Activated CD4-positive, alpha-beta memory T cell treated with anti-CD3 and anti-CD28 coated beads, Interleukin-2, amount 10 ng/mL, durations not matched to agents 7 days and 5 days (primary cell): ENCODE data around the gene DDN. TPM values are rescaled to one million over a fixed set of nuclear protein-coding genes. Genes with fewer than 3 reads are reported as not detected.

Experiments used
- CTCF ChIA-PET: fragments of 350-600 bp; sonication (Branson Sonifier 250); formaldehyde crosslinking; loops from one replicate; lab custom pipeline; 2021; ENCODE audit warnings: antibody characterized with exemption, inconsistent platforms; lab: Charles Lee
- POLR2A ChIA-PET: fragments of 350-600 bp; sonication (Branson Sonifier 250); formaldehyde crosslinking; loops from one replicate; lab custom pipeline; 2021; ENCODE audit warnings: antibody characterized with exemption; lab: Charles Lee
- DNase-seq: peaks from one replicate; pipeline ENCODE4 v3.0.0-alpha.2; 2020
- H3K27ac Mint-ChIP-seq: one replicate; pipeline ENCODE4 v1.8.0; 2021; ENCODE audit warnings: mild to moderate bottlenecking, mixed read lengths
- H3K27me3 Mint-ChIP-seq: one replicate; pipeline ENCODE4 v1.8.0; 2021; ENCODE audit warnings: mixed read lengths
- H3K36me3 Mint-ChIP-seq: one replicate; pipeline ENCODE4 v1.8.0; 2021; ENCODE audit warnings: low read depth, mixed read lengths
- H3K4me1 Mint-ChIP-seq: one replicate; pipeline ENCODE4 v1.8.0; 2021; ENCODE audit warnings: mixed read lengths
- H3K4me3 Mint-ChIP-seq: one replicate; pipeline ENCODE4 v1.8.0; 2021; ENCODE audit warnings: mild to moderate bottlenecking, mixed read lengths
- H3K9me3 Mint-ChIP-seq: one replicate; pipeline ENCODE4 v1.8.0; 2021; ENCODE audit warnings: mixed read lengths
- total RNA-seq, 2 experiments: library from RNA; stranded (reverse); gene quantifications; one replicate each; pipeline ENCODE4 v1.2.3, GENCODE V29; 2021

The DDN gene
- total RNA-seq, 2 experiments from 2014 or later, result 0.23 TPM

DNA sequence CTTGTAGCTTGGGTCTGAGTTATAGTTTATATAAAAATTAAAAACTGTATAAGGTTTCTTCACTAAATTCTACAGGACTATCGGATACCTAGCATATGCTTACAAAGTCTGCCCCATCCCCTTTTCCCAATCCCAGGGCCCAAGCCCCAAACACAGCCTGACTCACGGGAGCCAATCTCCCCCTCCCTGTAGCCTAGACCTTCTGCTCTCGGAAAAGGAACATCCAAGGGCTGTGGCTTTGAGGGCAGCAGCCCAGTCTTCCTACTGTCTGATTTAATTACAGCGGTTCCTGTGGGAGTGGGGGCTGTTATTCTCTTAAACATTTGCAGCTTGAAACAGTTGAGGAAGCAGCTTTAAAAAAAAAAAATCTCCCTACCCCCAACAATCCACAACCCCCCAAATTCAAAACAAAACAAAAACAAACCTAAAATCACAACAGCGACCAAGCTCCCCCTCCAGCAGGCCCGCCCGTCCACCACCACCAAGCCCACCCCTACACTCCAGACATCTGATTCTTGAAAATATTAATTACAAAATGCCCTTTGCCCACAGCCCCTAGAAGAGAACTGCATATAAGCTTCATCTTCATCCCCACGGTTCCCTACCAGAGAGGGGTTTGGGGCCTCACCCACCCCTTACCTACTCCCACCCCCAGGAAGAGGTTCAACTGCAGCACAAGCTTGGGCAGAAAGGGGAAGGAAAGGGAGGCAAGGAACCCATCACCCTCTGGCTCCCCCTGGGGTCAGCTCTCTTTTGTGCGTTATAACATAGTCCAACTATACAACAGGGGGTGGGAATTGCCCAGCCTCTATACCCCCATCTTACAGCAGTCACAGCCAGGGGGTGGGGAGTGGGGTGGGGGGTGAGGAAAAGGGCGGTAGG, 20.5 kb upstream of the DDN start:
- CTCF ChIA-PET, result interaction anchor here (0.6 to 5.2 kb wide), 22 partner anchors 10 to 167 kb away, joined by 3 to 63 read pairs (median 4); partner anchors contain the start of genes ARF3, DDN, DDX23 and RHEBL1
- Mint-ChIP-seq H3K4me3 (peak overlapping the region; percentile 90), H3K4me1 (peaks cover 43% of the 10 kb centered on the region), H3K27ac (peak overlapping the region; percentile 98), H3K36me3 (peaks cover 58% of the 10 kb centered on the region), H3K27me3 (no peaks in the 10 kb centered on the region), H3K9me3 (no peaks in the 10 kb centered on the region)
- POLR2A ChIA-PET, result interaction anchor here (0.8 to 3.1 kb wide), 16 partner anchors 11 to 169 kb away, joined by 3 to 24 read pairs (median 5); partner anchors contain the start of genes ARF3, DDX23, RHEBL1 and TUBA1A
- DNase-seq, result peak; percentile 54

DNA sequence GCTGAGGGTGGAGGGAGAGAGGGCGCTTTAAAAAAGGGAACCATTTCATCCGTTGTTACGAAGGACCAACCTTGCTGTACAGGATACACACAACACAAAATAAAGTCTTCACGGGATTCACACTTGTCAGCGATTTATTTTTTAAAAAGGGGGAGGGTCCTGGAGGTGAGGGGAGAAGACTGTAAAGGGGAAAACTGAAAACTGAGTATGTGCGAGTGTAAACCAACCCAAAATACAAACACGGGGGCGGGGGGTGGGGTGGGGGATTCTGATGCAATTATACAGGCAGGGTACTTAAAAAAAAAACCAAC, 19.9 kb upstream of the DDN start:
- peak overlapping the region; percentile 98 for H3K27ac Mint-ChIP-seq
- ChIA-PET CTCF (interaction anchor here (0.9 to 5.2 kb wide), 16 partner anchors 10 to 166 kb away, joined by 3 to 63 read pairs (median 6); partner anchors contain the start of genes ARF3, DDN, DDX23 and RHEBL1), POLR2A (interaction anchor here (1.2 to 3.1 kb wide), 13 partner anchors 12 to 169 kb away, joined by 3 to 24 read pairs (median 6); partner anchors contain the start of genes ARF3, DDX23, RHEBL1 and TUBA1A)
- DNase-seq, result no peak
- no peaks in the 10 kb centered on the region for H3K27me3 Mint-ChIP-seq
- peaks cover 46% of the 10 kb centered on the region for H3K4me1 Mint-ChIP-seq
- peak overlapping the region; percentile 90 for H3K4me3 Mint-ChIP-seq
- H3K9me3 Mint-ChIP-seq, result no peaks in the 10 kb centered on the region
- H3K36me3 Mint-ChIP-seq, result peaks cover 52% of the 10 kb centered on the region

DNA sequence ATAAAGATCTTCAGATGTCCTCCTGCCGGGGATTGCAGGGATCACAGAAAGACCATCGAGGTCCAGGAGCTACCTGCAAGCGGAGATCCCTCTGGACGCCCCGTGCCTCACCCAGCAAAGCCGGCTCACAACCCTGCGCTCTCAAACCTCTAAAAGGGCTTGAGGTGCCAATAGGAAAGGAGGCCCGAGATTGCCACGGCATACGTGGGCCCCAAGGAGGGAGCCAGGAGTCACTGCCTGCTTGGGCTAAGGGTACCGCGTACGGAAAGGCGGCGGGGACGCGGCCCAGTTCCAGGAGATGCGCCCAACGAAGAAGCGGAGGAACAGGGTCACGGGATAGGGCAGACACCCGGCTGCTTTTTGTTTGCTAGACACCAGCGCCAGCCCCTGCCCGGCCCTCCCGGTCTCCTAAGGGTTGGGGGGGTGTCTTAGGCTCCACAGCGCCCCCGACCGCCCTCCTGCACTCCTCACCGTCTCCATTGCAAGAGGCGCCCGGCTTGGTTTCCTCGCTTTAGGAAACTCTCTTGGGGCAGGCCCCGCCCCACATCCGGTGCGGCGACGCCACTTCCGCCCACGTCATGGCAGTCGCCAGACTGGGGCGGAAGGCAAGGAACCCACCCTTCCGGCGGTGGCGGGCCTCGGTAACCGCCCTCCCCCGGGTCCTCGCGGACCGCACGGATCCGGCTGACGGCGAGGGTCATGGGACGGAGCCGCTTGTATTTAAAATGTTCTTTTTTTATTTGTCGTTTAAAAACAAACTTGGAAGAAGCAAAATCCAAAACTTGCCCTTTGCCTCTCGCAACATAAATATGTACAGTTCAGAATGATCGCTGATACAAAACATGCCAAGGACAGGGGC, 19.3 kb upstream of the DDN start, which contains the start of gene PRKAG1:
Gene PRKAG1, minus strand, starts transcription at position 516 of the 859 bp plus-strand sequence. Its CDS starts 36 bp downstream, at position 480.
- peaks cover 46% of the 10 kb centered on the region for H3K4me1 Mint-ChIP-seq
- H3K9me3 Mint-ChIP-seq, result no peaks in the 10 kb centered on the region
- H3K27ac Mint-ChIP-seq, result peak within 1 kb of the TSS; percentile 98
- H3K27me3 Mint-ChIP-seq, result no peaks in the 10 kb centered on the region
- peak; percentile 97 for DNase-seq
- H3K4me3 Mint-ChIP-seq, result peak within 1 kb of the TSS; percentile 90
- peaks cover 51% of the 10 kb centered on the region for H3K36me3 Mint-ChIP-seq
- CTCF ChIA-PET, result interaction anchor here (0.5 to 8.4 kb wide), 13 partner anchors 9 to 166 kb away, joined by 3 to 116 read pairs (median 6); partner anchors contain the start of genes DDN, DDX23, RHEBL1 and TUBA1B
- POLR2A ChIA-PET, result interaction anchor here (1.0 to 7.5 kb wide), 17 partner anchors 9 to 349 kb away, joined by 3 to 96 read pairs (median 5); partner anchors contain the start of genes ARF3, DDN, DDX23 and RHEBL1

DNA sequence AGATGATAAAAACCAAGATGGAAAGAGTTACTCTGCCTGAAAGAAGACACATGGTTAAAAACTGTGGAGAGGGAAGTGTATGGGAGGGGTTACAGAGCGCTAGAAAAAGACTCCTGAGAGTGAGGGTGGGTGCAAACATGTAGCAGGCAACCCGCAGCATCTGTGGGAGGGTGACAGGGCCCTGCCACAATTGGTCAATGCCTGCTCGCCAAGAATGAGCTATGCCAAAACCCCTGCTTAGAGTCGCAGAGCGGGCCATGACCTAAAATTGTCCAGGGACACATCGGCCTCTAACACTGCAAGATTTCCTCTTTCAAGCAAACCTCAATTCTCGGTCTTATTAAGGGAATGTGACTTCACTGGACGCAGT, 18.7 kb upstream of the DDN start:
- Mint-ChIP-seq H3K4me3 (peak overlapping the region; percentile 90), H3K27me3 (no peaks in the 10 kb centered on the region), H3K36me3 (peaks cover 51% of the 10 kb centered on the region), H3K9me3 (no peaks in the 10 kb centered on the region), H3K4me1 (peaks cover 46% of the 10 kb centered on the region), H3K27ac (peak overlapping the region; percentile 98)
- DNase-seq, result peak; percentile 49
- ChIA-PET CTCF (interaction anchor here (0.5 to 8.4 kb wide), 6 partner anchors 12 to 113 kb away, joined by 3 to 116 read pairs (median 5); partner anchors contain the start of genes DDN and TUBA1B), POLR2A (interaction anchor here (1.0 to 7.5 kb wide), 14 partner anchors 8 to 349 kb away, joined by 3 to 96 read pairs (median 5); partner anchors contain the start of genes DDN, RHEBL1, SPATS2 and TUBA1B)

DNA sequence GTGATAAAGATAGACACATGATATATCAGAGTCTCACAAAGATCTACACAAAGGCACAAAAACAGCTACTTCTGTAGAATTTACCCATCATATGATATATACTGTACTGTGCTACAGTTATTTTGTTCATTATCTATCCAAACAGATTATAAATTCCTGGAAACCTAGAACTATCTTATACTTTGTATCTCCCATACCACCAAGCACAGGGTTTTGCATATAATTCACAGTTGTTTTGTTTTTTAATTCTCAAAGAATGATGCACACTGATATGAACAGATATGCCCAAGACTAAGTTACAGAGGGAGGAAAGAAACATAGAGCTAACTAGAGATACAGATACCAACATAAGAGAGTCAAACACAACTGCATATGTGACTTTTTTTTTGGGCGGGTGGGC, 16.0 kb upstream of the DDN start:
- Mint-ChIP-seq H3K36me3 (peaks cover 44% of the 10 kb centered on the region), H3K4me1 (peaks cover 46% of the 10 kb centered on the region), H3K27me3 (no peaks in the 10 kb centered on the region), H3K27ac (no peak overlapping the region), H3K9me3 (no peaks in the 10 kb centered on the region), H3K4me3 (no peak overlapping the region)
- DNase-seq, result no peak
- ChIA-PET CTCF (interaction anchor here (1.0 to 8.4 kb wide), 4 partner anchors 16 to 37 kb away, joined by 4 to 116 read pairs (median 24); partner anchors contain the start of genes DDN and WNT1), POLR2A (interaction anchor here (1.0 to 7.5 kb wide), 5 partner anchors 15 to 173 kb away, joined by 3 to 96 read pairs (median 4); partner anchors contain the start of genes DDN, DDX23 and TUBA1B)

DNA sequence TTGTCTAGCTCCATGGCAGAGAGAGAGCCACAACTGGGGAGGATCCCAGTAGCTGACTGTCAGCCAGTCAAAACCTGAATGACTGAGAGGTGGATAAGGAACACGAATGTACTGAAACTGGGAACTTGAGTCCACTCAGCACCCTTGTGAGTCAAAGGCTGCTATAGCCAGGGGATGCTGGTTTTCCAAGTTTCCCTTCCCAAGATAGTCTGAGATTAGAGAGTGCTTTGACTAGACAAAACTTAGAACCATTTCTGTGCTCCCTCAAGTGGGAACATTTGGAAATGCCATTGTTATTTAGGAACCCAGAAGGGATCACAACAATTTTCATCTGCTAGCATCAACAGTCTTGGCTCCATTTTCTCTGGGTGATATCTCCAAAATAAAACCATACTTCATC, 15.4 kb upstream of the DDN start:
- ChIA-PET CTCF (interaction anchor here (1.1 to 8.4 kb wide), 5 partner anchors 9 to 96 kb away, joined by 3 to 116 read pairs (median 7); partner anchors contain the start of genes DDN and LMBR1L), POLR2A (interaction anchor here (1.6 to 7.5 kb wide), 3 partner anchors 14 to 173 kb away, joined by 4 to 96 read pairs (median 4); partner anchors contain the start of genes DDN and DDX23)
- Mint-ChIP-seq H3K9me3 (no peaks in the 10 kb centered on the region), H3K4me1 (peaks cover 41% of the 10 kb centered on the region), H3K27ac (no peak overlapping the region), H3K4me3 (no peak overlapping the region), H3K27me3 (no peaks in the 10 kb centered on the region), H3K36me3 (peaks cover 43% of the 10 kb centered on the region)
- DNase-seq, result no peak

DNA sequence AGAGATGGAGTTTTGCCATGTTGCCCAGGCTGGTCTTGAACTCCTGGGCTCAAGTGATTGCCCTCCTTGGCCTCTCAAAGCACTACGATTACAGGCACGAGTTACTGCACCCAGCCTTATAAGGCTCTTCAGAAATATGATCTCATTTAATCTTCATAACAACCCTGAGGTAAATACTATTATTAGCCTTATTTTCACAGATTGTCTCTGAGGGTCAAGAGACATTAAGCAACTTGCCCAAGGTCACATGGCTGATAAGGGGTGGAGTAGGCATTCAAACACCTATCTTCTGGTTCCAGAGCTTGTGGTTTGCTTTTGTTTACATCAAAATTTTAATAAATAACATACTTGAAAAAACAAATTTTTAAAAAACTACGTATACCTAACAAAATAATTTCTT, 14.3 kb upstream of the DDN start:
- Mint-ChIP-seq H3K27ac (no peak overlapping the region), H3K9me3 (no peaks in the 10 kb centered on the region), H3K4me3 (no peak overlapping the region), H3K36me3 (peaks cover 43% of the 10 kb centered on the region), H3K4me1 (peaks cover 33% of the 10 kb centered on the region), H3K27me3 (no peaks in the 10 kb centered on the region)
- CTCF ChIA-PET, result interaction anchor here (1.2 to 8.4 kb wide), 6 partner anchors 8 to 85 kb away, joined by 3 to 116 read pairs (median 6); partner anchors contain the start of gene DDN
- DNase-seq, result no peak
- POLR2A ChIA-PET, result interaction anchor here (1.6 to 7.5 kb wide), 2 partner anchors 13 to 117 kb away, joined by 5 to 96 read pairs; partner anchors contain the start of genes DDN and TUBA1B

DNA sequence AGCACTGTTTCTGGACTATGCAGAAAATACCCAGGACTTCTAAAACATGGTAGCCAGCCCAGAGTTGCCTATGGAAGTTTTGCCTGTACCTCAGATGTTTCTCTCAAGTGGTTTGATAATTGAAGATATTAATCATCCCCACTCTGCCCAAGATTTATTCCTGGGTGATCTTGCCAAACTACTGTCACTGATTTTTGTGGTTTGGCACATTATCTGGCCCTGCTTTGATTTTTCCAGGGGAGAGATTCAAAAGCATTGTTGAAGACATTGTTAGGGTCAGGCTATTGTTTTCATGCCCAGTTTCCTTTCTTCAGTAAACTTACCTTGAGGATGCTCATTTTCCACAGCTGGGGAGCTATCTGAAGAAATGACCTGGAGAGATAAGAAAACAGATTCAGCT, 13.6 kb upstream of the DDN start:
- H3K4me1 Mint-ChIP-seq, result peaks cover 30% of the 10 kb centered on the region
- POLR2A ChIA-PET, result interaction anchor here (1.6 to 7.5 kb wide), 2 partner anchors 12 to 118 kb away, joined by 5 to 96 read pairs; partner anchors contain the start of genes DDN and TUBA1B
- no peak for DNase-seq

DNA sequence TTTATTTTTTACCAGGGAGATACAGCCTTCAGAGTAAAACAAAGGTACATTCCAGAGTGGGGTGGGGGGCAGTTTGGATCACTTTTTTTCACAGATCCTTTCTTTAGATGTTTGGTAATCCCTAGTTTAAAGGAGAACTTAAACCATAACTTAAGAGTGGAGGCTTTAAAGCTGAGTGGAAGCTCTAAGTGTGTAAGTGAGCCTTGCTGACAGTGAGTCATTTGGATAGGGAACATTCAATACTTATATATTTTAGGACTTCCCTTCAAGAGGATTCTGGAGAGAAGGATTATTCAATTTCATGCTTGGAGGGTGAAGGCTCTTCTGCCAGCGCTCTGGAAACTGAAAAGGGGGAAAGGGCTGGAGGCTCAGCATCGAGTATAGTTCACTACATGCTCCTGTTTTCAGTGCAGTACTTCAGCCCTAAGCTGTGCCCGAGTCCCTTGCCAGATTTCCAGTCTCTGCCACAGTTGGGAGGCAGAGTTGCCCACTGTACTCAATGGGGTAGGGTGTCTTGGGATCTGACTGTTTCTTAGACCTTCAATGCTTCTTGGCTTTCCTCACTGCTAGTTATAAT, 11.0 kb upstream of the DDN start:
- Mint-ChIP-seq H3K36me3 (peaks cover 35% of the 10 kb centered on the region), H3K4me1 (peaks cover 8% of the 10 kb centered on the region), H3K27me3 (no peaks in the 10 kb centered on the region), H3K4me3 (no peak overlapping the region), H3K27ac (no peak overlapping the region), H3K9me3 (no peaks in the 10 kb centered on the region)
- DNase-seq, result no peak
- CTCF ChIA-PET, result interaction anchor here (1.7 to 8.4 kb wide), 2 partner anchors 22 kb away, joined by 10 to 40 read pairs; no protein-coding TSS in a partner anchor
- POLR2A ChIA-PET, result no interaction called here

More for the DNA sequence above, 13.6 kb upstream of the DDN start:
- Mint-ChIP-seq H3K27me3 (no peaks in the 10 kb centered on the region), H3K9me3 (no peaks in the 10 kb centered on the region), H3K27ac (no peak overlapping the region), H3K4me3 (no peak overlapping the region), H3K36me3 (peaks cover 42% of the 10 kb centered on the region)
- CTCF ChIA-PET, result interaction anchor here (1.4 to 8.4 kb wide), 3 partner anchors 14 to 31 kb away, joined by 4 to 116 read pairs (median 40); partner anchors contain the start of gene DDN

DNA sequence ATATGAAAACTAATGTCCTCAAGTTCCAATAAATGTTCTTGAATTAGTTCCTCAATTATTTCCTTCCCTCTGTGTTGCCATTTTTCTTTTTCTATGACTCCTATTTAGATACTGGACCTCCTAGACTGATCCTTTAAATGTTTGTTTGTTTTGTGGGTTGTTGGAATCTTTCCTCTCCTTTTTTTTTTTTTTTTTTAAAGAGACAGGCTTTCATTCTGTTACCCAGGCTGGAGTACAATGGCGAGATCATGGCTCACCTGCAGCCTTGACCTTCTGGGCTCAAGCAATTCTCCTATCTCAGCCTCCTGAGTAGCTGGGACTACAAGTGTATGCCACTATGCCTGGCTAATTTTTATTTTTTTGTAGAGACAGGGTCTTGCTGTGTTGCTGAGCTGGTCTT, 9.8 kb upstream of the DDN start:
- ChIA-PET POLR2A (interaction anchor here (0.8 kb wide), 1 partner anchor 9 kb away, joined by 3 read pairs; no protein-coding TSS in a partner anchor), CTCF (interaction anchor here (1.2 to 1.7 kb wide), 3 partner anchors 11 to 21 kb away, joined by 4 to 10 read pairs (median 6); no protein-coding TSS in a partner anchor)
- Mint-ChIP-seq H3K36me3 (peaks cover 41% of the 10 kb centered on the region), H3K27ac (no peak overlapping the region), H3K4me1 (no peaks in the 10 kb centered on the region), H3K9me3 (no peaks in the 10 kb centered on the region), H3K27me3 (no peaks in the 10 kb centered on the region), H3K4me3 (no peak overlapping the region)
- DNase-seq, result no peak

DNA sequence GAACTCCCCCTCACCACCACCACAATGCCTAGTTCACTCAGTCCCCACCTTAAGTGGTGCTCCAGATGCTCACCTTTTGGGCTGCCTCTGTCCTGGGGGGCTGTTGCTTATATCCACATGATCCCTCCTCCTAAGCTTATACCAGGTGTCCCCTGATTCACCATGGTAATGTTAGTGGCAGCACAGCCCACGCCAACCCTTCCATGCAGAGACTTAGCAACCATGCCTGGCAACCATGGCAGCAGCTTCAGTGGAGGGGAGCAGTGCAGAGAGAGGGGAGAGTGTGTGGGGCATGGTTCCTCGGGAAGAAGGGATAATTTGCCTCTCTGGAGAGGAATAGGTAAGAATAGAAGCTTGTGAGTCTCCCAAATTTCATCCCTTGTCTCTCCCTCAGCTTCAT, 1.2 kb upstream of the DDN start:
- H3K27me3 Mint-ChIP-seq, result peaks cover 37% of the 10 kb centered on the region
- H3K9me3 Mint-ChIP-seq, result no peaks in the 10 kb centered on the region
- peaks cover 30% of the 10 kb centered on the region for H3K4me1 Mint-ChIP-seq
- DNase-seq, result no peak
- CTCF ChIA-PET, result interaction anchor here (0.5 to 10.7 kb wide), 7 partner anchors 12 to 793 kb away, joined by 4 to 116 read pairs (median 7); partner anchors contain the start of genes DHH and PRKAG1
- peaks cover 41% of the 10 kb centered on the region for H3K36me3 Mint-ChIP-seq
- POLR2A ChIA-PET, result interaction anchor here (0.7 to 8.2 kb wide), 4 partner anchors 12 to 130 kb away, joined by 4 to 96 read pairs (median 5); partner anchors contain the start of gene PRKAG1
- H3K27ac Mint-ChIP-seq, result no peak overlapping the region
- H3K4me3 Mint-ChIP-seq, result no peak overlapping the region
